Bronchial epithelial cell (primary cell): ENCODE measurements around the gene PRL. TPM values are rescaled to one million over a fixed set of nuclear protein-coding genes. Genes with fewer than 3 reads are reported as not detected.
A peak's percentile ranks its signal among the peaks of the same experiment; 100 is the strongest.

Experiments
- DNase-seq: peaks from one replicate; pipeline ENCODE4 v3.0.0-alpha.2; 2010; ENCODE audit warnings: low read depth
- FAIRE-seq: peaks from 2 replicates; lab custom pipeline; 2011; peaks lifted over from hg19 to GRCh38; lab: Jason Lieb, UNC
- H3K27me3 ChIP-seq: 2 replicates; pipeline ENCODE4 v1.5.1; 2011; ENCODE audit warnings: low read length; ENCODE audit not compliant: control insufficient read depth, insufficient read depth
- H3K36me3 ChIP-seq: 2 replicates; pipeline ENCODE4 v1.5.1; 2011; ENCODE audit warnings: low read length; ENCODE audit not compliant: control insufficient read depth, insufficient read depth
- H3K4me3 ChIP-seq: 2 replicates; pipeline ENCODE4 v1.5.1; 2011; ENCODE audit warnings: mild to moderate bottlenecking, low read depth, low read length, control low read depth
- total RNA-seq: library from RNA; depleted of rRNA; stranded (reverse); fragments of >200 nt; gene quantifications from 2 replicates; pipeline ENCODE4 v1.2.1, GENCODE V29; 2014
- TF ChIP-seq, protein P1 (sequence below): IDR thresholded peaks from 2 replicates; pipeline ENCODE4 v1.5.1; 2011; ENCODE audit warnings: mild to moderate bottlenecking, moderate library complexity, low read length, control low read depth, inconsistent platforms; ENCODE audit not compliant: insufficient read depth, severe bottlenecking

Gene PRL
- total RNA-seq, 1 donor from 2014 or later: not detected

DNA sequence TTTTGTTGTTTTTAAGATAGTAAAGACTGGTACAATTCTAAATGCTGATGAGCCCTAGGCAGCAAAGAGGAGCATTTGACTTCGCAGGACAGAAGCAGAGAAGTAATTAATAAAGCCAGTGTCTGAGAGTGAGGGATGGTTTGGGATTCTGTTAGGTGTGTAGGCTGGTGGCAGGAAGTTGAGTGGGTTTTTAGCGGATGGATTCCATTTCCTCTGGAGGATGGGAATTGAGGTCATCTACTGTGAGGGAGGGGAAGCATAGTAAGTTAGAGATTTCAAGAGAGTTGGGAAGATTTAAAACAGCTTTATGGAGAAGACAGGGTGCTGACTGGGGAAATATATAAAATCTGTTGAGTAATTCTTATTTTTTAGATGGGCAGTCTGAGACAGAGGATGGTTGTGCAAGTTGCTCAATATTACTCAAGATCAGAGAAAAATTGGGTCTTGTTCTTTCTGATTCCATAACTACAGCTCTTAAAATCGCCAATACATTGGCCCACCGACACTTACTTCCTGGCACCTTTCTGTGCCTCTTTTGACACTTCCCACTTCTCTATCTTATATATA is 48.8 kb downstream of the PRL start:
- H3K27me3 ChIP-seq: no peaks in the 10 kb centered on the region
- H3K36me3 ChIP-seq: no peaks in the 10 kb centered on the region
- TF ChIP-seq, protein P1, sequence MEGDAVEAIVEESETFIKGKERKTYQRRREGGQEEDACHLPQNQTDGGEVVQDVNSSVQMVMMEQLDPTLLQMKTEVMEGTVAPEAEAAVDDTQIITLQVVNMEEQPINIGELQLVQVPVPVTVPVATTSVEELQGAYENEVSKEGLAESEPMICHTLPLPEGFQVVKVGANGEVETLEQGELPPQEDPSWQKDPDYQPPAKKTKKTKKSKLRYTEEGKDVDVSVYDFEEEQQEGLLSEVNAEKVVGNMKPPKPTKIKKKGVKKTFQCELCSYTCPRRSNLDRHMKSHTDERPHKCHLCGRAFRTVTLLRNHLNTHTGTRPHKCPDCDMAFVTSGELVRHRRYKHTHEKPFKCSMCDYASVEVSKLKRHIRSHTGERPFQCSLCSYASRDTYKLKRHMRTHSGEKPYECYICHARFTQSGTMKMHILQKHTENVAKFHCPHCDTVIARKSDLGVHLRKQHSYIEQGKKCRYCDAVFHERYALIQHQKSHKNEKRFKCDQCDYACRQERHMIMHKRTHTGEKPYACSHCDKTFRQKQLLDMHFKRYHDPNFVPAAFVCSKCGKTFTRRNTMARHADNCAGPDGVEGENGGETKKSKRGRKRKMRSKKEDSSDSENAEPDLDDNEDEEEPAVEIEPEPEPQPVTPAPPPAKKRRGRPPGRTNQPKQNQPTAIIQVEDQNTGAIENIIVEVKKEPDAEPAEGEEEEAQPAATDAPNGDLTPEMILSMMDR: no peak
- DNase-seq (no peak), FAIRE-seq (no peak)
- no peak overlapping the region for H3K4me3 ChIP-seq

DNA sequence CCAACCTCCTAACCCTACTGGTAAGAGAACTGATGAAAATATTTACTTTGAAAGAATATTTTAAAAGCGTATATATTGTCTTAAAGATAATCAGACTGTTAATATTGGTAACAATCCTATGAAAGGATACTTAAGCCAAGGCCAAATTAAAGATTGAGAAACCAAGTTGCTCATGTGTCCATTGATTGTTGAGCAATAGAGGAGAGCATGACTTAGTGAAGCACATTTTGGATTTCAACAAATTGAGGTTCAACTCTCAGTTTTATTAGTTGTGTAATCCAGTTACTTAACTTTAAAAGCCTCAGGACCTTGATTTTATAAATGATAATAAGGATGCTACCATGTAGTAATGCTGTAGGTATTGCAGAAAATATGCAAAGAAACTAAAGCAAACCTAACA is 56.8 kb downstream of the PRL start:
- FAIRE-seq (no peak), DNase-seq (no peak)
- Histone ChIP-seq H3K36me3 (no peaks in the 10 kb centered on the region), H3K4me3 (no peak overlapping the region), H3K27me3 (no peaks in the 10 kb centered on the region)
- TF ChIP-seq, protein P1: no peak

DNA sequence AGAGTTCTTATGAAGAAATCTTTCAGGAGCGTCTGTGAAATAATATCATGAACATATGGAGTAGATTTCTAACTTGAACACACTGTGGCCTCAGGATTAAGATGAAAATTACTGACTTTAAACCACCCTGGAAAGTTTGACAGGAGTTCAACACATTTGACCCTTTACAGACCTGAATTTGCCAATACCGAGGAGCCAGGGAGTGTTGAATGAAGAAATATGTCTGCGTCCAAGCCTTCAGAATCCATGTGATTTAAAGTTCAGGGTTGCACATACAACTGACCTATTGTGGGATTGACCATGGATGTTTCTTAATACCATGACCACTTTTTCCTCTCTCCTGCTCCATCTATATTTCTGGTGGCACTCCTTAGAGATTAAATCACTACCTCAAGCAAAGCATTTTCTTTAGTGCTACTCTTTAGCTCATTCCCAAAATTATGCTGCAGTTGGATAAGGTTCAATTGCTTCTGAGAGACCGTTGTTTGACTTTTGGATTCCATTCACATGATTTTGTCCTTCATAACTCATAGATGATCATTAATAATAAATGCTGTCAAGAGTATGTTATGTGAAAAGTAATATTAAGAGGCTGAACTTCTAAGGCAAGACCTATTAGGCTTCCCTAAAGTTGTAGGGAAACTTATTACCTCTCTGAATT is 57.4 kb downstream of the PRL start:
- TF ChIP-seq, protein P1: no peak
- H3K4me3 ChIP-seq: no peak overlapping the region
- H3K36me3 ChIP-seq: no peaks in the 10 kb centered on the region
- FAIRE-seq: no peak
- no peak for DNase-seq
- H3K27me3 ChIP-seq: no peaks in the 10 kb centered on the region

DNA sequence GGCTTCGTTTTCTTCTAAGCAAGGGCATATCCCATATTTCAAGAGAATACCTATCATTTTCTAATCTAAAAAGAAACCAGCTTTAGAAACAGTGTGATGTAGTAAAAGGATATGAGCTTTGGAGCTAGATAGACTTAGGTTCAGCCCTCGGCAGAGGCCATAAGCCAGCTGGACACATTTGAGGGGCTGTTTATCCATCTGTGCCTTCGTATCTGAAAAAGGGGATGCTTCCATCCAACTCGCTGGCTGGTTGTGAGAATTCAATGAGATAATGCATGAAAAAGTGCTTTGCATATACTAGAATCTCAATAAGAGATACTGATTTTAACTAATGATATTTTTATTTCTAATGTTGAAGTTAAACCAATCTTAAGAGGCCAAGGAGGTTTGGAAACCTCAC is 58.0 kb downstream of the PRL start:
- FAIRE-seq: no peak
- H3K4me3 ChIP-seq: no peak overlapping the region
- H3K27me3 ChIP-seq: no peaks in the 10 kb centered on the region
- H3K36me3 ChIP-seq: no peaks in the 10 kb centered on the region
- DNase-seq: no peak
- TF ChIP-seq, protein P1: no peak

DNA sequence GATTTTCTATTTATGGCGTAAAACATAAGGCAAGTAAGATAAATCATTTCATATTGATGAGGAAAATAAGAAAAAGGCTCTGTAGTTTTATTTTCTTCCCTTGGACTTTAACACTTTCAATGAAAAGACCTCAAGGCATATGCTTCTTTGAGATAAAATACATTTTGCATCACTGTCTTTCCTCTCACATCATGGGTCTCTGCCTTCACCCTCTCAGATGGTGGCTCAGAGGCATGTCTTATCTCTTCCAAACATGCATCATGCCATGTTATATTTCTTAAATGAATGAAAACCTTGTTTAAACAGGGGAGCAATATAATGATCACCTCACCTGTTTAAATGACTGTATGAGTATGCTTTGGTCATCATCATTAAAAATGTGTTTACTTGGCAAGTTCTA is 59.3 kb downstream of the PRL start:
- Histone ChIP-seq H3K4me3 (no peak overlapping the region), H3K36me3 (no peaks in the 10 kb centered on the region), H3K27me3 (no peaks in the 10 kb centered on the region)
- DNase-seq (peak; percentile 44), FAIRE-seq (no peak)
- TF ChIP-seq, protein P1: no peak
